GM18502 (cell line): ENCODE measurements around the gene ABCF3.

Experiments used
- ATAC-seq: cut with Tn5 transposase; IDR thresholded peaks from one replicate; pipeline ENCODE4 v1.9.1; 2021; ENCODE audit warnings: mild to moderate bottlenecking; ENCODE audit not compliant: unreplicated experiment, poor library complexity

The ABCF3 gene

GRCh38 chr3:184230081-184230602 lies 44.1 kb downstream of the ABCF3 start:
- peak; percentile 4 for ATAC-seq

GRCh38 chr3:184230603-184231528 lies 44.9 kb downstream of the ABCF3 start:
- ATAC-seq, result no peak

GRCh38 chr3:184231671-184232070 lies 45.7 kb downstream of the ABCF3 start:
- no peak for ATAC-seq

- ATAC-seq, result no peak
Measured at GRCh38 chr3:184233127-184233843, 47.3 kb downstream of the ABCF3 start.

- no peak for ATAC-seq
Measured at GRCh38 chr3:184234224-184234623, 48.2 kb downstream of the ABCF3 start.

GRCh38 chr3:184234671-184235380 lies 48.8 kb downstream of the ABCF3 start:
- no peak for ATAC-seq

- ATAC-seq, result no peak
Measured at GRCh38 chr3:184235381-184236032, 49.5 kb downstream of the ABCF3 start.

GRCh38 chr3:184236033-184236410 lies 50.0 kb downstream of the ABCF3 start:
- no peak for ATAC-seq

GRCh38 chr3:184236636-184237035 lies 50.6 kb downstream of the ABCF3 start:
- no peak for ATAC-seq

- ATAC-seq, result no peak
Measured at GRCh38 chr3:184237211-184237610, 51.2 kb downstream of the ABCF3 start.

GRCh38 chr3:184237807-184238206 lies 51.8 kb downstream of the ABCF3 start:
- ATAC-seq, result no peak

- no peak for ATAC-seq
Measured at GRCh38 chr3:184238246-184238818, 52.3 kb downstream of the ABCF3 start.

GRCh38 chr3:184239221-184239620 lies 53.2 kb downstream of the ABCF3 start:
- ATAC-seq, result no peak

GRCh38 chr3:184239708-184240107 lies 53.7 kb downstream of the ABCF3 start:
- ATAC-seq, result no peak

GRCh38 chr3:184240384-184241140 lies 54.6 kb downstream of the ABCF3 start:
- ATAC-seq, result no peak

- no peak for ATAC-seq
Measured at GRCh38 chr3:184241141-184241446, 55.1 kb downstream of the ABCF3 start.

GRCh38 chr3:184241447-184242296 lies 55.7 kb downstream of the ABCF3 start:
- ATAC-seq, result no peak

GRCh38 chr3:184242297-184242685 lies 56.3 kb downstream of the ABCF3 start:
- ATAC-seq, result no peak
